ENCODE measurements around the gene COX19.
"Not testable (repeated sequence)": the region's sequence is repeated elsewhere in the genome, so short reads cannot be mapped to it uniquely, and the experiment has no call there.

The COX19 gene

GRCh38 chr7:976901-977325 is 1.6 kb upstream of the COX19 start:
- DNase-seq, result no peak

GRCh38 chr7:975702-976473 is 539 bp upstream of the COX19 start:
- DNase-seq, result no peak

GRCh38 chr7:974172-974571 is 1.2 kb downstream of the COX19 start:
- no peak for DNase-seq

- no peak for DNase-seq
Measured at GRCh38 chr7:973312-973711, 2.0 kb downstream of the COX19 start.

GRCh38 chr7:972676-973309 is 2.6 kb downstream of the COX19 start:
- no peak for DNase-seq

GRCh38 chr7:972110-972509 is 3.2 kb downstream of the COX19 start:
- DNase-seq, result no peak

GRCh38 chr7:970744-971143 is 4.6 kb downstream of the COX19 start:
- DNase-seq, result no peak

- no peak for DNase-seq
Measured at GRCh38 chr7:969403-969802, 5.9 kb downstream of the COX19 start.

GRCh38 chr7:968205-969105 is 6.9 kb downstream of the COX19 start:
- no peak for DNase-seq

- DNase-seq, result no peak
Measured at GRCh38 chr7:967361-968082, 7.8 kb downstream of the COX19 start.

GRCh38 chr7:966291-967069 is 8.9 kb downstream of the COX19 start:
- no peak for DNase-seq

GRCh38 chr7:964401-965231 is 10.7 kb downstream of the COX19 start:
- no peak for DNase-seq

- no peak for DNase-seq
Measured at GRCh38 chr7:963236-964078, 11.9 kb downstream of the COX19 start.

GRCh38 chr7:962401-963081 is 12.8 kb downstream of the COX19 start:
- DNase-seq, result no peak

- no peak for DNase-seq
Measured at GRCh38 chr7:961546-962400, 13.6 kb downstream of the COX19 start.

- not testable (repeated sequence) for DNase-seq
Measured at GRCh38 chr7:960972-961371, 14.4 kb downstream of the COX19 start.

- no peak for DNase-seq
Measured at GRCh38 chr7:960269-960871, 15.0 kb downstream of the COX19 start.

- not testable (repeated sequence) for DNase-seq
Measured at GRCh38 chr7:959740-960139, 15.6 kb downstream of the COX19 start.

All from NK-92 treated with Interleukin-12 subunit alpha and Interleukin-12 subunit beta, amount 100 ng/mL, for 24 hours (cell line).